ENCODE results near the gene LUZP1. TPM values are rescaled to one million over a fixed set of nuclear protein-coding genes. Genes with fewer than 3 reads are reported as not detected.

The LUZP1 gene
- total and polyA plus RNA-seq, 10 of the 15 experiments (the other 5 are each of a cell fraction or from before 2014, with no cell fraction given) = 11.3 to 28.2 (median 17.3) TPM

GRCh38 chr1:23051290-23051909 lies 117.3 kb downstream of the LUZP1 start:
- ChIA-PET SMC1A (ENCODE audit: uncharacterized antibody, unreplicated experiment) (no interaction called here), POLR2A (no interaction called here), CTCF (interaction anchor here (1.0 to 1.6 kb wide), 2 partner anchors 8 to 47 kb away, joined by 3 to 4 read pairs; no protein-coding TSS in a partner anchor), RAD21 (ENCODE audit: unreplicated experiment) (no interaction called here)
- Histone ChIP-seq H3K4me3 (no peak overlapping the region), H3K27ac (ENCODE audit: control insufficient read depth, insufficient read depth) (no peak overlapping the region), H3K4me2 (ENCODE audit: control insufficient read depth, insufficient read depth) (no peak overlapping the region), H4K20me1 (ENCODE audit: control insufficient read depth, insufficient read depth) (no peaks in the 10 kb centered on the region), H3K27me3 (replicated peaks in 1 of 2; ENCODE audit: control insufficient read depth in 2 of 2, insufficient read depth in 2 of 2, low read length in 1 of 2) (no peaks in the 10 kb centered on the region), H3K79me2 (ENCODE audit: control insufficient read depth, insufficient read depth, low read length) (peaks cover 9% of the 10 kb centered on the region), H3K9ac (ENCODE audit: control insufficient read depth, insufficient read depth, low read length) (no peak overlapping the region), H2AFZ (ENCODE audit: control insufficient read depth, low read depth, low read length) (no peak overlapping the region), H3K36me3 (ENCODE audit: control insufficient read depth in 2 of 2, insufficient read depth in 2 of 2, low read length in 1 of 2) (peaks cover 4 to 17% of the 10 kb centered on the region in 2 experiments), H3K9me3 (replicated peaks; ENCODE audit: control insufficient read depth, insufficient read depth, low read length) (no peaks in the 10 kb centered on the region), H3K4me1 (ENCODE audit: control insufficient read depth, insufficient read depth, low read length) (no peaks in the 10 kb centered on the region)
- BruUV-seq (replicated peaks) = no TSS peak
- in situ Hi-C loops (cut with MboI) (no loop called here), intact Hi-C loops (cut with micrococcal nuclease; ENCODE audit: unreplicated experiment) (no loop called here)
- FAIRE-seq (no peak), ATAC-seq (no peak), DNase-seq (ENCODE audit: low read depth, low spot score) (no peak)
- WGBS (ENCODE audit: insufficient coverage, insufficient replicate concordance, low lambda C conversion rate, missing lambda C conversion rate) = 85% methylated on average over 4 of the region's 4 CpGs
- no peak for TF ChIP-seq SREBF1 (IDR thresholded peaks at IDR 0.05; ENCODE audit: low read length)
- TF ChIP-seq RUNX3 (IDR thresholded peaks at IDR 0.05; ENCODE audit: low read length) = no peak
- TF ChIP-seq ZNF274 (IDR thresholded peaks at IDR 0.05; ENCODE audit: insufficient read depth, insufficient read length) = no peak
- no peak for TF ChIP-seq KAT2A (conservative IDR thresholded peaks at IDR 0.05; ENCODE audit: control insufficient read depth, low read depth, low read length)
- TF ChIP-seq HDAC2 (IDR thresholded peaks at IDR 0.05) = no peak
- TF ChIP-seq POLR2AphosphoS2 (IDR thresholded peaks at IDR 0.05; ENCODE audit: low read depth, low read length) = no peak
- no peak for TF ChIP-seq IKZF1 (conservative IDR thresholded peaks at IDR 0.05)
- TF ChIP-seq KLF5 (IDR thresholded peaks at IDR 0.05; ENCODE audit: partially characterized antibody) = no peak
- TF ChIP-seq RCOR1 (conservative IDR thresholded peaks at IDR 0.05; ENCODE audit: low read depth, low read length) = no peak
- TF ChIP-seq, protein P1, sequence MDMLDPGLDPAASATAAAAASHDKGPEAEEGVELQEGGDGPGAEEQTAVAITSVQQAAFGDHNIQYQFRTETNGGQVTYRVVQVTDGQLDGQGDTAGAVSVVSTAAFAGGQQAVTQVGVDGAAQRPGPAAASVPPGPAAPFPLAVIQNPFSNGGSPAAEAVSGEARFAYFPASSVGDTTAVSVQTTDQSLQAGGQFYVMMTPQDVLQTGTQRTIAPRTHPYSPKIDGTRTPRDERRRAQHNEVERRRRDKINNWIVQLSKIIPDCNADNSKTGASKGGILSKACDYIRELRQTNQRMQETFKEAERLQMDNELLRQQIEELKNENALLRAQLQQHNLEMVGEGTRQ (IDR thresholded peaks at IDR 0.05; ENCODE audit: borderline replicate concordance, low read depth, low read length) = no peak
- no peak for TF ChIP-seq SKIL (IDR thresholded peaks at IDR 0.05; ENCODE audit: low read depth, poor library complexity, severe bottlenecking)
- TF ChIP-seq TBL1XR1 (IDR thresholded peaks at IDR 0.05; ENCODE audit: low read depth, low read length) = no peak
- TF ChIP-seq RAD21 (IDR thresholded peaks at IDR 0.05; ENCODE audit: insufficient read depth, low read depth, low read length) = no peak
- no peak for TF ChIP-seq NFIC (IDR thresholded peaks at IDR 0.05; ENCODE audit: low read depth, low read length)
- no peak for TF ChIP-seq TCF12 (IDR thresholded peaks at IDR 0.05; ENCODE audit: low read depth, low read length)
- no peak for TF ChIP-seq CBFB (IDR thresholded peaks at IDR 0.05; ENCODE audit: low read depth)
- TF ChIP-seq PAX8 (IDR thresholded peaks at IDR 0.05) = no peak
- TF ChIP-seq, protein P2, sequence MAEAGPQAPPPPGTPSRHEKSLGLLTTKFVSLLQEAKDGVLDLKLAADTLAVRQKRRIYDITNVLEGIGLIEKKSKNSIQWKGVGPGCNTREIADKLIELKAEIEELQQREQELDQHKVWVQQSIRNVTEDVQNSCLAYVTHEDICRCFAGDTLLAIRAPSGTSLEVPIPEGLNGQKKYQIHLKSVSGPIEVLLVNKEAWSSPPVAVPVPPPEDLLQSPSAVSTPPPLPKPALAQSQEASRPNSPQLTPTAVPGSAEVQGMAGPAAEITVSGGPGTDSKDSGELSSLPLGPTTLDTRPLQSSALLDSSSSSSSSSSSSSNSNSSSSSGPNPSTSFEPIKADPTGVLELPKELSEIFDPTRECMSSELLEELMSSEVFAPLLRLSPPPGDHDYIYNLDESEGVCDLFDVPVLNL (IDR thresholded peaks at IDR 0.05; ENCODE audit: low read depth, low read length) = no peak
- TF ChIP-seq CREM (IDR thresholded peaks at IDR 0.05; ENCODE audit: low read depth) = no peak

All from GM12878 (cell line).